ENCODE results near the gene GPR89B.
"Not testable (repeated sequence)": the region's sequence is repeated elsewhere in the genome, so short reads cannot be mapped to it uniquely, and the experiment has no call there.

GPR89B gene

GRCh38 chr1:147928236-147929132 is at the start of gene GPR89B:
Gene GPR89B (plus strand): TSS chr1:147928420. CDS start chr1:147928537, 117 bp downstream.
- DNase-seq (ENCODE audit: low read depth, low spot score): peak; percentile 91

DNA sequence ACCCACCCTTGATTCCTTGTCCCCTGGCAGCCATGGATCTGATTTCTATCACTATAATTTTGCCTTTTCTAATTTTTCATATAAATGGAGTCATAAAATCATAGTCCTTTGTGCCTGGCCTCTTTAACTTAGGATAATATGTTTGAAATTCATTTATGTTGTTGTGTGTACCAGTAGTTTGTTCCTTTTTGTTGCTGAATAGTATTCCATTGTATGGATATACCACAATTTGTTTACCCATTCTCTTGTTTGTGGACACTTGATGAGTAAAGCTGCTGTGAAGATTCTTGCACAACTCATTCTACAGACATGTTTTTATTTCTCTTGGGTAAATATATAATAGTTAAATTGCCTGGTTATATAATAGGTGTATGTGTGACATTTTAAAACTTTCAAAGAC is 48.3 kb upstream of the GPR89B start:
- no peak for DNase-seq (ENCODE audit: low read depth, low spot score)

DNA sequence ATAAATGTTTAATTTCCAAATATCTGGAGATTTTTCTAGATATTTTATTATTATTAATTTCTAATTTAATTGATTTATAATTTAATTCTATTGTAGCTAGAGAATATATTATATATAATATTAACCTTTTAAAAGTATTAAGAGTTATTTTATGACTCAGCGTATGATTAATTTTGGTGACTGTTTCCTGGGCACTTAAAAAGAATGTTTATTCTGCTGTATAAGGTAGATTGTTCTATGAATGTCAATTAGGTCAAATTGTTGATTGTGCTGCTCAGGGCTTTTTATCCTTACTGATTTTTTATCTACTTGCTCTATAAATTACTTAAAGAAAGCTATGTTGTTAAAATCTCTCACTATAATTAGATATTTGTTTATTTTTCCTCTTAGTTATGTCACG is 45.7 kb upstream of the GPR89B start:
- no peak for DNase-seq (ENCODE audit: low read depth, low spot score)

DNA sequence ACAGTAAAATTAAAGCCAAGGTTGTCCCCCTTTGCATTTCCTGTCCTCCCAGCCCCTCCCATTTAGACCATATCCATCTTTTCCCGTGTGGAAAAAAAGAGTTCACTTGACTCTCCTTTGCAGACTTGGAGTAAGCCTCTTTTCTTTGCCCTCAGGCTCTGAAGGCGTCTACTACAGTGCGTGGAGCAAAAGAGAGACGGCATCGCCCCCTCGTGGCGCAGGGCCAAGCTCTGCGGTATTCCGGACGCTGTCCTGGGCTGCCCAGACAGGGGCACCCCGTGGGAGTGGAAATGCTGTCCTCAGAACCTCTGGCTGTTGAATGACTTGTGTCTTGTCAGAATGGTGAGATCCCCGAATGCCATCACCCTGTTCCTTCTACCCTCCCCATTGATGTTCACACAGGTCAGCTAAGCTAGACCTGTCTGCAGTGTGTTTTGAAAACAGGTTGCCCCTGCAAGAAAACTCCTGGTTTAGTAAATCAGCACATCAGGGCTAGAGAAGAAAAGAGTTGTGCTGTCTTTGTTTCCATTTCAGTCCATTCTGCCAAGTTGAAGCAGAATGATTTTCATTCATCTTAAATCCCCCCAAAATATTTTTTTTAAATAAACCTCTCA is 37.9 kb upstream of the GPR89B start:
- DNase-seq (ENCODE audit: low read depth, low spot score): peak; percentile 86

GRCh38 chr1:147891088-147891487 is 37.1 kb upstream of the GPR89B start:
- DNase-seq (ENCODE audit: low read depth, low spot score): no peak

DNA sequence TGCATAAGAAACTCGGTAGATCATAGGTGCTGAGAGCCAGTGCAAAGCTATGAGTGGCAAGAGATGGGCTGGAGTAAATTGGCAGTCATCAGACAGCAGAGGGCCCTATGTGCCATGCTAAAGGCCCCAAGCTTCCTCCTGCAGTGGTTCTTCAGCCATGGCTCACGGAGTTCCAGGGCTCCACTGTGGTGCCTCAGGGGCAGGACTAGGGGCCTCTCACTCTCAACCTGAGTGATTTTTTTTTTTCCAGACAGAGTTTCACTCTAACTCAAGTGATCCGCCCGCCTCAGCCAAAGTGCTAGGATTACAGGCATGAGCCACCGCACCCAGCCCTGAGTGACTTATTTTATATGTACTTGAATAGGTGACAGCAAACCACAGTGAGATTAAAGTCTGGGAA is 36.0 kb upstream of the GPR89B start:
- peak; percentile 43 for DNase-seq (ENCODE audit: low read depth, low spot score)

DNA sequence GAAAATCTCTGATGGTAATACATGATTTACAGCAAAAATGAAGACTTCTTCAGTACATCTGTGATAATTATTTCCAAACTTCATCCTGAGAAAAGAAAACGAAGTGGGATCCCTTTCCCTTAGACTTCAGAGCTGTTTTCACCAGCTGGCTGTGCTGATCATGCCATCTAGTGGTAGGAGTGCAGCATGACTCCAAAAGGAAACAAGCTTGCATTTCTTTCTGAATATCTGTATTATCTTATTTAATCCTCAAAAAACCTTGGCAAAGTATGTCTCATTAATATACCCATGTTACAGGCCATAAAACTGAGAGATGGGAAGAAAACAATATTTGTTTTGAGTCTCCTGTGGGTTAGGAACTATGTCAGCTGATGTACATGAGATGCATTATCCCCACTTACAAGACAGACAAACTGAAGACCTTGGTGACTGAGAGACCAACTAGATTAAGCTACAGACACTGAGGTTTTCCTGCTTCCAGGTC is 35.4 kb upstream of the GPR89B start:
- peak; percentile 30 for DNase-seq (ENCODE audit: low read depth, low spot score)

- no peak for DNase-seq (ENCODE audit: low read depth, low spot score)
Observed at GRCh38 chr1:147895123-147895522, 33.1 kb upstream of the GPR89B start.

GRCh38 chr1:147897029-147897752 is 31.0 kb upstream of the GPR89B start:
- no peak for DNase-seq (ENCODE audit: low read depth, low spot score)

DNA sequence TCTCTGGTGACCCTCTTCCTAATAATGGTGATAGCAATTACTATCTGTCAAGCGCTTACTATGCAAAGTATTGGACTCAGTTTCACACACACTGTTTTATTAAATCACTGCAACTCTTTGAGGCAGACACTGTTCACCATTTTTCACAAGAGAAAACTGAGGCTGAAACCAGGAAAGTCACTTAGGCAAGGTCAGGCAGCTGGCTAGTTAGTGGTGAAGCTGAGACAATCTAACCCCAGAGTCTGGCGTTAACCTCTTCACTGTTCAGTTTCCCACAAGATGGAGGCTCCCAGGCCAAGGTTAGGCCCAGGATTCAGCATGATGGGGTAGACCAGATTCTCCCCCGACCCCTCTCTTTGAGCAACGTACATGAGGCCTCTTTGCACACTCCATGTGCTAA is 30.4 kb upstream of the GPR89B start:
- no peak for DNase-seq (ENCODE audit: low read depth, low spot score)

DNA sequence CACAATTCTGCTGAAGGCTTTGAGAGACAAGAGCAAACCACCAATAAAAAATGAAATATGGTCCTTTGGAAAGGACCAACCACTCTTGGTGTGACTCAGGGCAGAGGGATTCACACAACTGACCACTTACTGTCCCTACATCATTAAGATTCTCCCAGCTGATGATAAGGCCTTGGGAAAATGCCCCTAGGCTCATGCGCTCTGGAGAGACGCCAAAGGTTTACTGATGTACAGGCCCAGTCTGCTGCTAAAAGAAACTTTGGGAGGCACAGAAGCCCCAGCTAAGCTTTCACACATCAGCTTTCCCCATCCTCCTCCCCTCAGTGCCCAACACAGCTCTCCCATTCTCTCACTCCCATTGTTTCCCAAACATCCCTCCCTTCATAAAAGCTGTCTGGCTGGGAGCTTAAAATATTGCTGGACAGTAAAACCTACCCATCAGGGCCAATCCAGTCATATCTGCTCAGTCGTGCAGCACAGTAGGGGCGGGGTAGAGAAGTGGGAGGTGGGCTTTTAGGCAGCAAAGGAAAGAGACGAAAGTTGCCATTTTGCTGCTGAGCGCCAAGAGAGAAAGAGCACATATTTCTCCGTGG is 25.9 kb upstream of the GPR89B start, which contains the start of gene GJA8:
GJA8 (plus strand) TSS at position 543 of the 593 bp plus-strand sequence. CDS start 5,161 bp downstream, outside the sequence.
- no peak for DNase-seq (ENCODE audit: low read depth, low spot score)

GRCh38 chr1:147904726-147905125 is 23.5 kb upstream of the GPR89B start:
- no peak for DNase-seq (ENCODE audit: low read depth, low spot score)

GRCh38 chr1:147907786-147908509 is 20.3 kb upstream of the GPR89B start:
- DNase-seq (ENCODE audit: low read depth, low spot score): no peak

DNA sequence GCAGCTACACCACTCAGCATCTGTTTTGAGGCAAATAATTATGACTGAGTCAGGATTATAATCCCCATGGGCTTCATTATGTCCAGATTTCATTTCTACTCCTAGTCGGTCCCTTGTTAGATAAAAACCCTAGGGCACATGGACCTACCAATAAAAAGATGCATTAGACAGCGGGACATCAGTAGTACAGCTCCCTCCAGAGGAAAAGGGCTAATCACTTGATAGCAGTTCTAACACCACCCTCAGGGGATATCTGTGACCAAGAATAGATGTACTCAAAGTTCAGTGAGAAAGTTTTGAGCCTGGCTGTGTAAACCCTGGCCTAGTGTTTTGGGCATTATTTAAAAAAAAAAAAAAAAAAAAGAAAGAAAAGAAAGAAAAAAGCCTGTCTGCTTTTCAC is 15.7 kb upstream of the GPR89B start:
- DNase-seq (ENCODE audit: low read depth, low spot score): no peak

DNA sequence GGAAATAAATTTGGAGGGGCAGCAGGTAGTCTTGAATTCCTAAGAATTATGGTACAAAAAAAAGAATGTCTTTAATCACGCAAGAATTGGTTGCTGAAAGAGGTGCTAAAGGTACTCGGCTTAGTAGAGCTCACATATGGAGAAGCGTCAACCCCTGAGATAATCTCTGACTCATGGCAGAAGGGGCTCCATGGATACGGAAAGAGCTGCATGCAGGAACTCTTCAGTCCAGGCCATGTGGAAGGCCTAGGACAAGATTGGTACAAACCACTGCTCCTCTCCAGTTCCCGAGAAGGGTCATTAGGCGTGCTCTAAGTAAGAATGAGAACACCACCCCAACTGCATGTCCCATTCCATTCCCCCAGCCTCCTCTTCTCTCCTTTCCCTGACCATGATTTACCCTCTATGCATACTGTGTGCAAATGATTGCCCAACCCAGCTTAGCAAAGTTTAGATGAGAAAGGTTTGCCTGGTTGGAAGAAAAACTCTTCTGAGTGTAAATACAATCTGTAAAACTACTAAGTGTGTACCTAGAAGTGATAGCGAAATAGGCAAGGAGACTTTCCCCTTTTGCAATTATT is 14.8 kb upstream of the GPR89B start:
- DNase-seq (ENCODE audit: low read depth, low spot score): no peak

- no peak for DNase-seq (ENCODE audit: low read depth, low spot score)
Observed at GRCh38 chr1:147919896-147920295, 8.3 kb upstream of the GPR89B start.

DNA sequence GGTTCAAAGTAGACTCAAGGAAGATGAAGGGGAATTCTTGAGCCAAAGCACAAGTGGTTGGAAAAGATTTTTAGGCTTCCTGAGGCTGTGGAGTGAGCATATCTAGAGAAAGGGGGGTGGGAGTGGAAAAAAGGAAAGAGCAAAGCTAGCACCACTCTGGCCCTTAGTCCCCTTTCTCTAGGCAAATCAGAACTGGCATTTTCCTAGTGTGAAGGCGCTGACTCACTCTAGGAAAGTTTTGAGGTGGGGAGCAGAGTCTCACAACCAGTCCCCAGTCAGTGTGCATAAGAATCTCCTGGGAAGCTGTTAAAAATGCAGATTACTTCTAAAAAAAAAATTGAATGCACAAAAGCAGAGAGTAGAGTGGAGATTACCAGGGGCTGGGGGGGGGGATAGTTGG is 3.4 kb upstream of the GPR89B start:
- DNase-seq (ENCODE audit: low read depth, low spot score): no peak

DNA sequence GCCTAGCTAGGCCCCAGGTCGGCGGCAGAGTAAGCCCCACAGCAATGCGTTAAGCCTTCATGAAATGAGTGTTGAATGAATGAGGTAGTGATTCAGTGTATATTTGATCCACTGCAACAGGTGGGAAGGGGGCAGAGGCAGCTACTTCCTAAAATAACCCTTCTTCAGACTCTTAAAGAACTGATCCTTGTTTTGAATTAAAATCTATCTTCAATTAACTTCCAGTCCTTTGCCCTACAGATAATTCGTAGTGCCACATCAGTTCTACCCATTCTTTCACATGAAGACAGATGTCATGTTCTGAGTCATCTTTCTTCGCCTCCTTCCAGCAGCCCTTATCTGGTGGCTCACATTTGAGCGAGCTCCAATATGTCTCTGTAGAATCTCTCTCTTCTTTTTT is 1.0 kb upstream of the GPR89B start:
- DNase-seq (ENCODE audit: low read depth, low spot score): not testable (repeated sequence)

GRCh38 chr1:147927689-147928088 is 531 bp upstream of the GPR89B start:
- not testable (repeated sequence) for DNase-seq (ENCODE audit: low read depth, low spot score)

DNA sequence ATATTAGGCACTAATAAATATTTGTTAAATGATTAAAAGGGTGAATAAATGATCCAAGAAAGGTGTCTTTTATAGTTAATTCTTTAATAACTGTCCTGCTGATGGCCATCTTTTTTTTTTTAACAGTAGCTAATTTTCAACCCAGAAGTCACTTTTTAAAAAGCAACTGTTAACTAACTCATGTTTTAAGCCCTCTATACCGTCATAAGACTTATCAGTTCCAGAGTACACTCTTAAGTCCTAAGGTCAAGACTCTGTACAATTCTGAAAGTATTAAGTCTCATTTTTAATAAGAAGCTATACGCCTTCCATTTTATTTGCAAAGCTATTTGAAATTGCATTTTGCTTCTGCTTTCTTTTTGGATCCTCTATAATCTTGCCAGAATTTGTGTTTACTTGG is 2.9 kb downstream of the GPR89B start:
- DNase-seq (ENCODE audit: low read depth, low spot score): not testable (repeated sequence)

GRCh38 chr1:147935296-147935695 is 7.1 kb downstream of the GPR89B start:
- DNase-seq (ENCODE audit: low read depth, low spot score): not testable (repeated sequence)
